Measurements from ENCODE around the gene ALOXE3. TPM values are rescaled to one million over a fixed set of nuclear protein-coding genes. Genes with fewer than 3 reads are reported as not detected.
A peak's percentile ranks its signal among the peaks of the same experiment; 100 is the strongest.

The ALOXE3 gene
- total RNA-seq, 2 experiments from 2014 or later: 0.81 to 0.91 TPM

GRCh38 chr17:8162997-8163977 is 45.0 kb upstream of the ALOXE3 start:
- H3K27ac ChIP-seq (ENCODE audit: low read depth in 1 of 2, low read length in 2 of 2): peak overlapping the region; percentile 94
- DNase-seq (peak in 4 of 14 experiments; percentile 14 to 55 (median 34)), ATAC-seq (ENCODE audit: poor library complexity) (peak; percentile 8)
- H3K36me3 ChIP-seq (ENCODE audit: insufficient read depth, low read length): peaks cover 31% of the 10 kb centered on the region
- peaks cover 69% of the 10 kb centered on the region for H3K4me1 ChIP-seq (ENCODE audit: insufficient read depth, low read length)
- H3K36me3 Mint-ChIP-seq (ENCODE audit: low read depth): peaks cover 43% of the 10 kb centered on the region
- H3K4me1 Mint-ChIP-seq (ENCODE audit: low read depth): peaks cover 66% of the 10 kb centered on the region
- intact Hi-C loops (cut with DNase I, micrococcal nuclease): loop anchor here in 1 of 2 experiments (5.0 kb wide), 1 partner anchor 41 kb away; the partner anchor contains the start of gene HES7
- peak overlapping the region; percentile 65 for H3K4me3 ChIP-seq (ENCODE audit: low read length)
- H3K27me3 Mint-ChIP-seq: no peaks in the 10 kb centered on the region
- no peak for TF ChIP-seq CTCF (IDR thresholded peaks at IDR 0.05)
- H3K4me3 Mint-ChIP-seq: peak overlapping the region; percentile 91
- CTCF ChIA-PET: interaction anchor here (0.9 to 1.4 kb wide), 2 partner anchors 12 to 26 kb away, joined by 4 to 5 read pairs; no protein-coding TSS in a partner anchor
- no peaks in the 10 kb centered on the region for H3K9me3 Mint-ChIP-seq
- no peaks in the 10 kb centered on the region for H3K27me3 ChIP-seq (ENCODE audit: control insufficient read depth in 1 of 2, insufficient read depth in 2 of 2, low read length in 2 of 2)
- H3K9me3 ChIP-seq (ENCODE audit: control insufficient read depth in 1 of 2, insufficient read depth in 1 of 2, low read length in 2 of 2): no peaks in the 10 kb centered on the region
- H3K27ac Mint-ChIP-seq: no peak overlapping the region
- POLR2A ChIA-PET: interaction anchor here (0.8 to 16.4 kb wide), 16 partner anchors 9 to 306 kb away, joined by 3 to 419 read pairs (median 16); partner anchors contain the start of genes AURKB, BORCS6, CTC1 and NAA38

- Mint-ChIP-seq H3K4me3 (peak within 1 kb of the TSS; percentile 95), H3K27me3 (no peaks in the 10 kb centered on the region), H3K27ac (no peak within 1 kb of the TSS), H3K9me3 (no peaks in the 10 kb centered on the region), H3K36me3 (ENCODE audit: low read depth) (peaks cover 43% of the 10 kb centered on the region), H3K4me1 (ENCODE audit: low read depth) (peaks cover 67% of the 10 kb centered on the region)
- POLR2A ChIA-PET: interaction anchor here (1.9 to 16.4 kb wide), 6 partner anchors 8 to 60 kb away, joined by 5 to 419 read pairs (median 32); partner anchors contain the start of genes BORCS6 and TMEM107
- CTCF ChIA-PET: interaction anchor here (1.8 kb wide), 1 partner anchor 23 kb away, joined by 7 read pairs; no protein-coding TSS in a partner anchor
- H3K9me3 ChIP-seq (ENCODE audit: control insufficient read depth in 1 of 2, insufficient read depth in 1 of 2, low read length in 2 of 2): no peaks in the 10 kb centered on the region
- peak within 1 kb of the TSS; percentile 94 to 96 for H3K27ac ChIP-seq (ENCODE audit: low read depth in 1 of 2, low read length in 2 of 2)
- peaks cover 72% of the 10 kb centered on the region for H3K4me1 ChIP-seq (ENCODE audit: insufficient read depth, low read length)
- H3K27me3 ChIP-seq (ENCODE audit: control insufficient read depth in 1 of 2, insufficient read depth in 2 of 2, low read length in 2 of 2): no peaks in the 10 kb centered on the region
- peak; percentile 47 for ATAC-seq (ENCODE audit: poor library complexity)
- no peak for TF ChIP-seq CTCF (IDR thresholded peaks at IDR 0.05)
- H3K4me3 ChIP-seq (ENCODE audit: low read length): peak within 1 kb of the TSS; percentile 86
- intact Hi-C loops (cut with DNase I, micrococcal nuclease): loop anchor here in 1 of 2 experiments (5.0 kb wide), 1 partner anchor 40 kb away; the partner anchor contains the start of gene HES7
- peak; percentile 71 to 95 (median 83) for DNase-seq
- peaks cover 31% of the 10 kb centered on the region for H3K36me3 ChIP-seq (ENCODE audit: insufficient read depth, low read length)
These were observed 44.1 kb upstream of the ALOXE3 start, which contains the start of gene VAMP2 for GRCh38 chr17:8162233-8162996. Gene VAMP2 (minus strand): TSS chr17:8162948. CDS start chr17:8162879, 69 bp downstream.
